ENCODE data around the gene CD53. TPM values are rescaled to one million over a fixed set of nuclear protein-coding genes. Genes with fewer than 3 reads are reported as not detected.
"Not testable (repeated sequence)": the region's sequence is repeated elsewhere in the genome, so short reads cannot be mapped to it uniquely, and the experiment has no call there.

Gene CD53
- total and polyA plus RNA-seq, 2 experiments from 2014 or later, result not detected

GRCh38 chr1:110928904-110929303 lies 56.0 kb downstream of the CD53 start:
- Histone ChIP-seq H3K79me2 (ENCODE audit: insufficient read depth) (no peaks in the 10 kb centered on the region), H3K36me3 (ENCODE audit: low read depth) (no peaks in the 10 kb centered on the region), H3K4me3 (no peak overlapping the region), H3K27ac (no peak overlapping the region), H3K9me3 (ENCODE audit: low read depth) (no peaks in the 10 kb centered on the region), H3F3A (ENCODE audit: insufficient read depth) (no peaks in the 10 kb centered on the region), H3K4me1 (ENCODE audit: insufficient read depth) (no peaks in the 10 kb centered on the region), H3K27me3 (replicated peaks; ENCODE audit: insufficient read depth) (no peaks in the 10 kb centered on the region), H2AFZ (no peak overlapping the region), H3K4me2 (ENCODE audit: unreplicated experiment) (no peak overlapping the region), H4K20me1 (ENCODE audit: insufficient read depth) (no peaks in the 10 kb centered on the region), H3K9me2 (ENCODE audit: insufficient read depth) (no peaks in the 10 kb centered on the region), H3K9ac (no peak overlapping the region)
- no peak for DNase-seq
- 8 to 11% methylated on average over 2 of the region's 2 CpGs for WGBS, 2 experiments (ENCODE audit: low coverage in 1 of 2, low lambda C conversion rate in 2 of 2, missing lambda C conversion rate in 2 of 2)
- in situ Hi-C loops (cut with MboI), result no loop called here
- no peak for TF ChIP-seq EZH2phosphoT487 (IDR thresholded peaks at IDR 0.05; ENCODE audit: insufficient read depth, low read depth)

- H2AFZ ChIP-seq; H3K9ac ChIP-seq; H3K79me2 ChIP-seq (ENCODE audit: insufficient read depth); H3K4me3 ChIP-seq; H3K27ac ChIP-seq; H3K9me2 ChIP-seq (ENCODE audit: insufficient read depth); H3K9me3 ChIP-seq (ENCODE audit: low read depth); H3K36me3 ChIP-seq (ENCODE audit: low read depth); DNase-seq; H3K27me3 ChIP-seq (replicated peaks; ENCODE audit: insufficient read depth); H4K20me1 ChIP-seq (ENCODE audit: insufficient read depth); H3K4me2 ChIP-seq (ENCODE audit: unreplicated experiment); in situ Hi-C loops (cut with MboI); H3K4me1 ChIP-seq (ENCODE audit: insufficient read depth); H3F3A ChIP-seq (ENCODE audit: insufficient read depth): not testable (repeated sequence)
- WGBS, 2 experiments (ENCODE audit: low coverage in 1 of 2, low lambda C conversion rate in 2 of 2, missing lambda C conversion rate in 2 of 2), result 70 to 75% methylated on average over 3 of the region's 3 CpGs
These were observed 58.1 kb downstream of the CD53 start for GRCh38 chr1:110931097-110931496.

GRCh38 chr1:110936567-110936966 lies 63.6 kb downstream of the CD53 start:
- no peaks in the 10 kb centered on the region for H3K4me1 ChIP-seq (ENCODE audit: insufficient read depth)
- in situ Hi-C loops (cut with MboI), result no loop called here
- no peak overlapping the region for H3K27ac ChIP-seq
- no peak overlapping the region for H3K4me2 ChIP-seq (ENCODE audit: unreplicated experiment)
- WGBS, 2 experiments (ENCODE audit: low coverage in 1 of 2, low lambda C conversion rate in 2 of 2, missing lambda C conversion rate in 2 of 2), result 60 to 73% methylated on average over 1 of the region's 1 CpG
- H3K27me3 ChIP-seq (replicated peaks; ENCODE audit: insufficient read depth), result no peaks in the 10 kb centered on the region
- no peaks in the 10 kb centered on the region for H3F3A ChIP-seq (ENCODE audit: insufficient read depth)
- no peak for DNase-seq
- peaks cover 3% of the 10 kb centered on the region for H3K9me3 ChIP-seq (ENCODE audit: low read depth)
- no peaks in the 10 kb centered on the region for H4K20me1 ChIP-seq (ENCODE audit: insufficient read depth)
- TF ChIP-seq EZH2phosphoT487 (IDR thresholded peaks at IDR 0.05; ENCODE audit: insufficient read depth, low read depth) (no peak), EZH2 (IDR thresholded peaks at IDR 0.05; ENCODE audit: insufficient read depth, poor library complexity, severe bottlenecking) (no peak)
- H3K36me3 ChIP-seq (ENCODE audit: low read depth), result no peaks in the 10 kb centered on the region
- no peaks in the 10 kb centered on the region for H3K9me2 ChIP-seq (ENCODE audit: insufficient read depth)
- H3K9ac ChIP-seq, result no peak overlapping the region
- H3K4me3 ChIP-seq, result no peak overlapping the region
- H2AFZ ChIP-seq, result no peak overlapping the region
- no peaks in the 10 kb centered on the region for H3K79me2 ChIP-seq (ENCODE audit: insufficient read depth)

- no peaks in the 10 kb centered on the region for H3K9me3 ChIP-seq (ENCODE audit: low read depth)
- peaks cover 24% of the 10 kb centered on the region for H3K36me3 ChIP-seq (ENCODE audit: low read depth)
- in situ Hi-C loops (cut with MboI), result no loop called here
- DNase-seq, result no peak
- no peak overlapping the region for H3K4me2 ChIP-seq (ENCODE audit: unreplicated experiment)
- H3K4me3 ChIP-seq, result no peak overlapping the region
- H3K9me2 ChIP-seq (ENCODE audit: insufficient read depth), result no peaks in the 10 kb centered on the region
- H3K4me1 ChIP-seq (ENCODE audit: insufficient read depth), result no peaks in the 10 kb centered on the region
- no peak overlapping the region for H2AFZ ChIP-seq
- H3K9ac ChIP-seq, result no peak overlapping the region
- H3K27ac ChIP-seq, result no peak overlapping the region
- no peaks in the 10 kb centered on the region for H4K20me1 ChIP-seq (ENCODE audit: insufficient read depth)
- H3K27me3 ChIP-seq (replicated peaks; ENCODE audit: insufficient read depth), result no peaks in the 10 kb centered on the region
- H3K79me2 ChIP-seq (ENCODE audit: insufficient read depth), result no peaks in the 10 kb centered on the region
- 76 to 81% methylated on average over 3 of the region's 3 CpGs for WGBS, 2 experiments (ENCODE audit: low coverage in 1 of 2, low lambda C conversion rate in 2 of 2, missing lambda C conversion rate in 2 of 2)
- no peak for TF ChIP-seq EZH2phosphoT487 (IDR thresholded peaks at IDR 0.05; ENCODE audit: insufficient read depth, low read depth)
- no peak for TF ChIP-seq EZH2 (IDR thresholded peaks at IDR 0.05; ENCODE audit: insufficient read depth, poor library complexity, severe bottlenecking)
- H3F3A ChIP-seq (ENCODE audit: insufficient read depth), result peaks cover 10% of the 10 kb centered on the region; the same call in 1 of the 2 replicates
These were observed 71.9 kb downstream of the CD53 start for GRCh38 chr1:110944806-110945205.

GRCh38 chr1:110945626-110946025 lies 72.7 kb downstream of the CD53 start:
- Histone ChIP-seq H2AFZ (no peak overlapping the region), H3K36me3 (ENCODE audit: low read depth) (peaks cover 30% of the 10 kb centered on the region), H3K27me3 (replicated peaks; ENCODE audit: insufficient read depth) (no peaks in the 10 kb centered on the region), H4K20me1 (ENCODE audit: insufficient read depth) (no peaks in the 10 kb centered on the region), H3K4me3 (no peak overlapping the region), H3F3A (ENCODE audit: insufficient read depth) (peaks cover 12% of the 10 kb centered on the region; the same call in 1 of the 2 replicates), H3K9me3 (ENCODE audit: low read depth) (no peaks in the 10 kb centered on the region), H3K79me2 (ENCODE audit: insufficient read depth) (no peaks in the 10 kb centered on the region), H3K4me1 (ENCODE audit: insufficient read depth) (no peaks in the 10 kb centered on the region), H3K4me2 (ENCODE audit: unreplicated experiment) (no peak overlapping the region), H3K9ac (no peak overlapping the region), H3K9me2 (ENCODE audit: insufficient read depth) (no peaks in the 10 kb centered on the region), H3K27ac (no peak overlapping the region)
- in situ Hi-C loops (cut with MboI), result no loop called here
- DNase-seq, result no peak
- TF ChIP-seq EZH2 (IDR thresholded peaks at IDR 0.05; ENCODE audit: insufficient read depth, poor library complexity, severe bottlenecking), result no peak
- no peak for TF ChIP-seq EZH2phosphoT487 (IDR thresholded peaks at IDR 0.05; ENCODE audit: insufficient read depth, low read depth)
- 98 to 100% methylated on average over 2 of the region's 2 CpGs for WGBS, 2 experiments (ENCODE audit: low coverage in 1 of 2, low lambda C conversion rate in 2 of 2, missing lambda C conversion rate in 2 of 2)

All from GM23248 (cell line).